B cell (primary cell): ENCODE data around the gene TCERG1L. TPM values are rescaled to one million over a fixed set of nuclear protein-coding genes. Genes with fewer than 3 reads are reported as not detected.

Experiments used
- ATAC-seq: fragments of 200-7000 bp; cut with Tn5 transposase; one replicate; pipeline ENCODE4 v1.10.0; 2021; ENCODE audit warnings: low read depth, mild to moderate bottlenecking, moderate number of reproducible peaks, moderate library complexity
- CTCF ChIA-PET: fragments of 350-600 bp; sonication (Branson Sonifier 250); formaldehyde crosslinking; loops from one replicate; lab custom pipeline; 2021; ENCODE audit warnings: antibody characterized with exemption, inconsistent platforms; lab: Charles Lee
- POLR2A ChIA-PET: fragments of 350-600 bp; sonication (Branson Sonifier 250); formaldehyde crosslinking; loops from one replicate; lab custom pipeline; 2021; ENCODE audit warnings: antibody characterized with exemption; lab: Charles Lee
- DNase-seq: peaks from one replicate; pipeline ENCODE4 v3.0.0; 2013
- H2AFZ ChIP-seq: 2 replicates; pipeline ENCODE4 v1.6.1; 2012; ENCODE audit warnings: mild to moderate bottlenecking, low read depth, low read length; ENCODE audit not compliant: insufficient read depth, poor library complexity, severe bottlenecking
- H3K27ac ChIP-seq, 2 donors: 1 replicate in 1 of 2; 2 replicates in 1 of 2; pipeline ENCODE4 v1.5.1; 2012 to 2013; ENCODE audit warnings: low read length in 2 of 2, mild to moderate bottlenecking in 2 of 2, moderate library complexity in 1 of 2
- H3K27me3 ChIP-seq, 4 experiments: fragments of 200-600 bp in 1 of 4; sonication (generic) in 1 of 4; replicated peaks in 1 of 4; 1 replicate in 2 of 4; 2 replicates in 2 of 4; pipeline versions ENCODE4 v1.6.1 to v1.7.0; 2013 to 2016; ENCODE audit warnings: low read length in 3 of 4, mild to moderate bottlenecking in 2 of 4, mixed read lengths in 1 of 4, moderate library complexity in 1 of 4; ENCODE audit not compliant: insufficient read depth in 4 of 4, control insufficient read depth in 3 of 4; ENCODE audit errors: control extremely low read depth in 1 of 4
- H3K36me3 ChIP-seq, 2 experiments: replicated peaks in 1 of 2; 1 replicate in 1 of 2; 2 replicates in 1 of 2; pipeline versions ENCODE4 v1.6.1 to v1.7.1; 2013; ENCODE audit warnings: low read length in 1 of 2; ENCODE audit not compliant: insufficient read depth in 2 of 2, control insufficient read depth in 1 of 2; ENCODE audit errors: control extremely low read depth in 1 of 2, extremely low read depth in 1 of 2
- H3K4me1 ChIP-seq, 2 donors: fragments of 200-600 bp in 1 of 2; sonication (generic) in 1 of 2; 1 replicate in 1 of 2; 2 replicates in 1 of 2; pipeline versions ENCODE4 v1.5.1 to v1.6.1; 2013 to 2017; ENCODE audit warnings: low read length in 2 of 2; ENCODE audit not compliant: control insufficient read depth in 2 of 2, insufficient read depth in 2 of 2
- H3K4me2 ChIP-seq: replicated peaks from 2 replicates; pipeline ENCODE3; 2012; ENCODE audit warnings: mild to moderate bottlenecking, low read depth, low read length; ENCODE audit not compliant: poor library complexity, severe bottlenecking
- H3K4me3 ChIP-seq, 5 experiments: fragments of 200-600 bp in 1 of 5; sonication (generic) in 1 of 5; 1 replicate in 3 of 5; 2 replicates in 2 of 5; pipeline versions ENCODE4 v1.5.1 to v1.7.0; 2011 to 2016; ENCODE audit warnings: low read length in 4 of 5, mild to moderate bottlenecking in 4 of 5, low read depth in 2 of 5, control low read depth in 1 of 5, moderate library complexity in 1 of 5; ENCODE audit not compliant: insufficient read depth in 1 of 5; ENCODE audit errors: control extremely low read depth in 1 of 5, extremely low read depth in 1 of 5
- H3K79me2 ChIP-seq: fragments of 200-600 bp; sonication (generic); one replicate; pipeline ENCODE4 v1.6.0; 2016; ENCODE audit warnings: low read length; ENCODE audit not compliant: control insufficient read depth, insufficient read depth
- H3K9ac ChIP-seq: fragments of 200-600 bp; sonication (generic); 2 replicates; pipeline ENCODE4 v1.6.1; 2017; ENCODE audit warnings: mild to moderate bottlenecking, low read length, moderate library complexity
- H3K9me3 ChIP-seq, 3 donors: one replicate each; pipeline versions ENCODE4 v1.6.1 to v1.7.1; 2013; ENCODE audit warnings: low read length in 2 of 3; ENCODE audit not compliant: control insufficient read depth in 2 of 3, insufficient read depth in 1 of 3; ENCODE audit errors: control extremely low read depth in 1 of 3
- H4K20me1 ChIP-seq: 2 replicates; pipeline ENCODE4 v1.6.0; 2012; ENCODE audit warnings: mild to moderate bottlenecking, low read length; ENCODE audit not compliant: insufficient read depth, control insufficient read depth, poor library complexity, severe bottlenecking
- H3K27ac Mint-ChIP-seq: one replicate; pipeline ENCODE4 v1.8.0; 2021; ENCODE audit warnings: mixed read lengths
- H3K27me3 Mint-ChIP-seq: one replicate; pipeline ENCODE4 v1.8.0; 2021; ENCODE audit warnings: mixed read lengths
- H3K4me1 Mint-ChIP-seq: one replicate; pipeline ENCODE4 v1.8.0; 2021; ENCODE audit warnings: mixed read lengths
- H3K4me3 Mint-ChIP-seq: one replicate; pipeline ENCODE4 v1.8.0; 2021; ENCODE audit warnings: mixed read lengths
- H3K9me3 Mint-ChIP-seq: one replicate; pipeline ENCODE4 v1.8.0; 2022; ENCODE audit warnings: mixed read lengths; ENCODE audit not compliant: insufficient read depth
- EZH2 ChIP-seq: IDR thresholded peaks from 2 replicates; pipeline ENCODE4 v1.6.1; 2012; ENCODE audit warnings: borderline replicate concordance, low read depth, mild to moderate bottlenecking, moderate library complexity, low read length; ENCODE audit not compliant: insufficient read depth, poor library complexity, severe bottlenecking
- WGBS: methylation state at CpG from one replicate; pipeline ENCODE4 v1.1.5; 2013; ENCODE audit warnings: missing lambda C conversion rate; ENCODE audit not compliant: insufficient coverage; 5-methylcytosine and 5-hydroxymethylcytosine counted together
- intact Hi-C: fragments of 100-400 bp; cut with micrococcal nuclease; formaldehyde crosslinking; loops from one replicate; pipeline ENCODE4 v1.10.0; 2022
- polyA plus RNA-seq: library from polyadenylated mRNA; depleted of rRNA; stranded (reverse); fragments of >200 nt; gene quantifications from 2 replicates; pipeline ENCODE4 v1.2.3, GENCODE V29; 2012
- total RNA-seq, 2 donors: library from RNA; stranded (reverse); fragments of 120-200 nt in 1 of 2; gene quantifications; 1 replicate in 1 of 2; 2 replicates in 1 of 2; pipeline versions ENCODE4 v1.2.3 to v1.2.4, GENCODE V29; 2013 to 2022
- TF ChIP-seq, protein P1 (sequence below): fragments of 200-600 bp; IDR thresholded peaks from one replicate; pipeline ENCODE4 v1.8.0; 2022; ENCODE audit warnings: antibody characterized with exemption, mild to moderate bottlenecking

TCERG1L gene
- total and polyA plus RNA-seq, 2 donors (not counting 1 experiment from before 2014, with no cell fraction given) = 0.10 TPM; not detected in 1

DNA sequence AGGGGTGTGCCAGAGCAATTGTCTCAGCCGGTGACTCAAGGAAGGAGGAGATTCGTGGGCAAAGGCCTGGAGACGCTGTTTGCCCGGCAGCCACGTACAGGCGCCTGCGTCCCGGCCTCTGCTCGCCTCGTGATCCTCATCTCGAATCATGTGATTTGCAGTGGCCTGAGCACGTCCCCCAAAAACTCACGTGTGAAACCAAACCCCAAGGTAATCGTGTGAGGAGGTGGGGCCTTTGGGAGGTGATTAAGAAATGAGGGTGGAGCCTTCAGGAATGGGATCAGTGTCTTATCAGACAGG is 226.8 kb downstream of the TCERG1L start:
- Histone ChIP-seq H2AFZ (no peak overlapping the region), H3K79me2 (no peaks in the 10 kb centered on the region), H3K9me3 (peaks cover 0 to 57% (median 0%) of the 10 kb centered on the region in 3 donors), H3K9ac (no peak overlapping the region), H3K4me3 (no peak overlapping the region), H3K4me1 (no peaks in the 10 kb centered on the region), H3K36me3 (no peaks in the 10 kb centered on the region), H3K27ac (no peak overlapping the region), H3K4me2 (no peak overlapping the region), H4K20me1 (no peaks in the 10 kb centered on the region), H3K27me3 (no peaks in the 10 kb centered on the region)
- H3K4me3 Mint-ChIP-seq = no peak overlapping the region
- ATAC-seq = no peak
- intact Hi-C loops = no loop called here
- H3K27ac Mint-ChIP-seq = no peak overlapping the region
- DNase-seq = no peak
- no peaks in the 10 kb centered on the region for H3K9me3 Mint-ChIP-seq
- no peaks in the 10 kb centered on the region for H3K27me3 Mint-ChIP-seq
- POLR2A ChIA-PET = no interaction called here
- 82% methylated on average over 13 of the region's 14 CpGs for WGBS
- no peak for TF ChIP-seq EZH2
- TF ChIP-seq, protein P1, sequence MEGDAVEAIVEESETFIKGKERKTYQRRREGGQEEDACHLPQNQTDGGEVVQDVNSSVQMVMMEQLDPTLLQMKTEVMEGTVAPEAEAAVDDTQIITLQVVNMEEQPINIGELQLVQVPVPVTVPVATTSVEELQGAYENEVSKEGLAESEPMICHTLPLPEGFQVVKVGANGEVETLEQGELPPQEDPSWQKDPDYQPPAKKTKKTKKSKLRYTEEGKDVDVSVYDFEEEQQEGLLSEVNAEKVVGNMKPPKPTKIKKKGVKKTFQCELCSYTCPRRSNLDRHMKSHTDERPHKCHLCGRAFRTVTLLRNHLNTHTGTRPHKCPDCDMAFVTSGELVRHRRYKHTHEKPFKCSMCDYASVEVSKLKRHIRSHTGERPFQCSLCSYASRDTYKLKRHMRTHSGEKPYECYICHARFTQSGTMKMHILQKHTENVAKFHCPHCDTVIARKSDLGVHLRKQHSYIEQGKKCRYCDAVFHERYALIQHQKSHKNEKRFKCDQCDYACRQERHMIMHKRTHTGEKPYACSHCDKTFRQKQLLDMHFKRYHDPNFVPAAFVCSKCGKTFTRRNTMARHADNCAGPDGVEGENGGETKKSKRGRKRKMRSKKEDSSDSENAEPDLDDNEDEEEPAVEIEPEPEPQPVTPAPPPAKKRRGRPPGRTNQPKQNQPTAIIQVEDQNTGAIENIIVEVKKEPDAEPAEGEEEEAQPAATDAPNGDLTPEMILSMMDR = no peak
- no peaks in the 10 kb centered on the region for H3K4me1 Mint-ChIP-seq
- CTCF ChIA-PET = no interaction called here

DNA sequence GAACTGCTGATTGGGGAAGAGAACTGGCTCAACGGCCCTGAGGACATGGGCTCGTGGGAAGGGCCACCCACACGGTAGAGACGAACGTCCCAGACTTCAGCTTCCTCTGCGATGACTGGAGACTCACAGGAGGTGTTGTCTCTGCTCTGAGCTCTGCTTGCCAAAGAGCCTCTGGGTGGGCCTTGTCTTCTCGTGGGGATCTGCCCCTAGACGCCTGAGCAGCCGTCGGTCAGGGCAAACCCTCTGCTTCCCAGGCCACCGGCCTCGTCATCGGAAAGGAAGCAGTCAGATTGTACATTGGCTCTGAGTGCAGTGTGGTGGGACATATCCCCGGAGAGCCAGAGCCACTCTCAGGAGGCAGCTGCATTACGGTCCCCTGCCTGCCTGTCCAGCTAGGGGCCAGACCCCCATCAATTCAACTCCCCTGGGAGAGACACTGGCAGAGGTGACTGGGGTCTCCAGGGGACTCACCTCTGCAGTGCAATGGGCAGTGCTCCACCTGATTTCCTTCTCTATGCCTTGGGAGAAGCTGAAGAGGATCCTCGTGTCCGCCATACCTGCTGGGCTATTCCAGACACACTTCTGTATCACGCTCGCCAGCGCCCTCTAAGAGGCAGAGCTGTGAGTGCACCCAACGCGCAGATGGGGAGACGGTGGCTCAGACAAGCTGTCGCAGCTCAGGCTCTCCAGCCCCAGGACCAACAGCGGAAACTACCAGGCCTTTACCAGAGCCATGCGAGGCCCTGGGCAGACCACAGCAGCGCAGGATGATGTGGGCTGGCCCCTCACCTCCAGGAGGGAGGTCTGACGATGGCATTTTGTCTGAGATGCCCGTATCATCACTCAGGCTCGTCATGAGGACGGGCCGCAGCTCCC is 227.4 kb downstream of the TCERG1L start:
- no peaks in the 10 kb centered on the region for H3K9me3 Mint-ChIP-seq
- H4K20me1 ChIP-seq = no peaks in the 10 kb centered on the region
- ATAC-seq (no peak), DNase-seq (no peak)
- no peaks in the 10 kb centered on the region for H3K79me2 ChIP-seq
- no peaks in the 10 kb centered on the region for H3K27me3 ChIP-seq
- no peaks in the 10 kb centered on the region for H3K4me1 ChIP-seq
- H3K9ac ChIP-seq = no peak overlapping the region
- H3K36me3 ChIP-seq = no peaks in the 10 kb centered on the region
- H3K27me3 Mint-ChIP-seq = no peaks in the 10 kb centered on the region
- no peak overlapping the region for H3K4me2 ChIP-seq
- H2AFZ ChIP-seq = no peak overlapping the region
- H3K27ac ChIP-seq = no peak overlapping the region
- no peak overlapping the region for H3K27ac Mint-ChIP-seq
- no peak for TF ChIP-seq EZH2
- TF ChIP-seq, protein P1 = no peak
- 81% methylated on average over 31 of the region's 32 CpGs for WGBS
- H3K4me1 Mint-ChIP-seq = no peaks in the 10 kb centered on the region
- ChIA-PET CTCF (no interaction called here), POLR2A (no interaction called here)
- no peak overlapping the region for H3K4me3 Mint-ChIP-seq
- no peak overlapping the region for H3K4me3 ChIP-seq
- intact Hi-C loops = no loop called here
- H3K9me3 ChIP-seq = peaks cover 0 to 53% (median 0%) of the 10 kb centered on the region in 3 donors
